HEK293 (cell line): ENCODE results near the gene FAF2.
"Not testable (repeated sequence)": the region's sequence is repeated elsewhere in the genome, so short reads cannot be mapped to it uniquely, and the experiment has no call there.

Source experiments
- CTCF ChIP-seq: fragments of 450-650 bp; formaldehyde crosslinking; IDR thresholded peaks from 2 replicates; pipeline ENCODE4 v1.5.1; 2016; ENCODE audit warnings: missing biosample characterization, missing genetic modification characterization
- ELK4 ChIP-seq: IDR thresholded peaks from 2 replicates; pipeline ENCODE4 v1.6.1; 2011; ENCODE audit warnings: mild to moderate bottlenecking, low read depth, low read length, borderline replicate concordance
- HOXA7 ChIP-seq: sonication (generic); formaldehyde crosslinking; IDR thresholded peaks from 2 replicates; pipeline ENCODE4 v1.8.1; 2022; ENCODE audit warnings: missing genetic modification reagents, borderline replicate concordance
- TCF7L2 ChIP-seq: IDR thresholded peaks from 2 replicates; pipeline ENCODE4 v1.6.1; 2011; ENCODE audit warnings: low read depth, mild to moderate bottlenecking, inconsistent platforms, low read length, moderate library complexity, borderline replicate concordance
- ZBTB26 ChIP-seq: fragments of 450-650 bp; formaldehyde crosslinking; optimal IDR thresholded peaks from 2 replicates; pipeline ENCODE3; 2016; ENCODE audit warnings: missing biosample characterization, mild to moderate bottlenecking, missing genetic modification characterization
- ZNF335 ChIP-seq: fragments of 450-650 bp; formaldehyde crosslinking; conservative IDR thresholded peaks from 2 replicates; pipeline ENCODE4 v1.5.1; 2016; ENCODE audit warnings: missing biosample characterization, missing genetic modification characterization
- ZNF501 ChIP-seq: fragments of 450-650 bp; formaldehyde crosslinking; IDR thresholded peaks from 2 replicates; pipeline ENCODE4 v1.5.1; 2016; ENCODE audit warnings: missing biosample characterization, missing genetic modification characterization
- ZNF544 ChIP-seq: fragments of 450-650 bp; formaldehyde crosslinking; IDR thresholded peaks from 2 replicates; pipeline ENCODE4 v1.5.0; 2017; ENCODE audit warnings: missing biosample characterization, missing genetic modification characterization
- ZNF707 ChIP-seq: fragments of 450-650 bp; formaldehyde crosslinking; IDR thresholded peaks from 2 replicates; pipeline ENCODE4 v1.5.1; 2016; ENCODE audit warnings: missing biosample characterization, missing genetic modification characterization

GRCh38 chr5:176487160-176487559, 39.0 kb downstream of the FAF2 start:
- TF ChIP-seq ZBTB26 (tag by site-specific recombination); CTCF; ZNF501 (tag by site-specific recombination); ELK4; ZNF544 (tag by site-specific recombination); ZNF335 (tag by site-specific recombination); ZNF707 (tag by site-specific recombination); TCF7L2; HOXA7 (CRISPR knock-in tag): not testable (repeated sequence)
